HCT116 (cell line): ENCODE results near the gene FOXM1.

Experiments used
- CTCF ChIP-seq, 3 experiments: fragments of 200-600 bp in 1 of 3; sonication (generic) in 1 of 3; IDR thresholded peaks in 2 of 3; conservative IDR thresholded peaks in 1 of 3; 2 replicates each; pipeline ENCODE4 v1.5.1; 2012 to 2017; ENCODE audit warnings: low read depth in 2 of 3, low read length in 2 of 3, antibody characterized with exemption in 1 of 3, borderline replicate concordance in 1 of 3, control low read depth in 1 of 3, mild to moderate bottlenecking in 1 of 3, mixed read lengths in 1 of 3, mixed run types in 1 of 3, moderate library complexity in 1 of 3; ENCODE audit not compliant: insufficient read depth in 1 of 3
- EGR1 ChIP-seq: IDR thresholded peaks from 2 replicates; pipeline ENCODE4 v1.6.1; 2012; ENCODE audit warnings: low read depth
- EZH2 ChIP-seq: fragments of 200-600 bp; sonication (generic); IDR thresholded peaks from 2 replicates; pipeline ENCODE4 v1.6.1; 2017; ENCODE audit warnings: antibody characterized with exemption, mixed run types
- EZH2phosphoT487 ChIP-seq: fragments of 200-600 bp; IDR thresholded peaks from 2 replicates; pipeline ENCODE4 v1.6.1; 2018; ENCODE audit warnings: antibody characterized with exemption, borderline replicate concordance
- POLR2A ChIP-seq: IDR thresholded peaks from 2 replicates; pipeline ENCODE4 v1.7.0; 2011; ENCODE audit warnings: borderline replicate concordance; ENCODE audit not compliant: insufficient read depth, insufficient read length; ENCODE audit errors: extremely low read depth
- REST ChIP-seq: IDR thresholded peaks from 2 replicates; pipeline ENCODE4 v1.6.1; 2012; ENCODE audit warnings: low read depth
- SRF ChIP-seq: IDR thresholded peaks from 2 replicates; pipeline ENCODE4 v1.6.1; 2012; ENCODE audit warnings: low read depth
- YY1 ChIP-seq: IDR thresholded peaks from 2 replicates; pipeline ENCODE4 v1.6.1; 2011; ENCODE audit warnings: low read length, low read depth, moderate library complexity, mild to moderate bottlenecking; ENCODE audit not compliant: insufficient replicate concordance; ENCODE audit errors: extremely low read depth

DNA sequence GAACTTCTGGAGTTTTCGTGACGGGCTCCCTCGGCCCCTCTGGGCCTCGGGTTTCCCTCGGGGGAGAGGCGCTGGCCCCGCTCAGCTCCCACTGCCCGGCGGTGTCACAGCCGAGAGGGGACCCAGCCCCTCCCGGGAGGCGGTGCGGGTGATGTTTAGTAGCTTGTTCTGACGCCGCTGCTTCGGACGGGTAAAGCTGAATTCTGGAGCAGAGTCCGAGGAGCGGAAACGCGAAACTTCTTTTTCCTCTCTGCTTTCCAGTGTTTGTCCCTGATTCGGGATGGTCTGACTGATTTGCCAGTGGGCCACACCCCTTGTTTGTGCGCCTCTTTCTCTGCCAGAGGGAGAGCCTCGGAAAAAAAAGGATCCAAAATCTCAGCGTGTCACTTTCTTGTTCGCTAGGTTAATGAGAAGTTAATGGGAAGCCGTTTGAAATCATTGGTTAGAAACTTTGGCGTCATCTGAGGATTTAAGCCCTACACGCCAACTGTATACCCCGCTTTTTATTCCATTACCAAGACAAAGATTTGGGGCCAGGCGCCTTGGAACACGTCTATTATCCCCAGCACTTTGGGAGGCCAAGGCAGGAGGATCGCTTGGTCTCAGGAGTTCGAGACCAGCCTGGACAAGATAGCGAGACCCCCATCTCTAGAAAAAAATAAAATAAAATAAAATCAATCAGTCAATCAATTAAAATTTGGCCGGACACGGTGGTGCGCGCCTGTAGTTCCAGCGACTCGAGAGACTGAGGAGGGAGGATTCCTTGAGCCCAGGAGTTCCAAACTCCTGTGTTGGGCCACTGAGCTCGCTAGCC lies 14.5 kb upstream of the FOXM1 start:
- no peak for TF ChIP-seq EZH2phosphoT487
- TF ChIP-seq CTCF (IDR thresholded peaks at IDR 0.05 in 2 of 3, conservative IDR thresholded peaks at IDR 0.05 in 1 of 3; ENCODE audit: borderline replicate concordance in 1 of 3, insufficient read depth in 1 of 3, low read depth in 2 of 3, low read length in 2 of 3): no peak
- no peak for TF ChIP-seq EZH2
- TF ChIP-seq POLR2A: no peak
- no peak for TF ChIP-seq REST
- no peak for TF ChIP-seq SRF
- TF ChIP-seq YY1: no peak
- TF ChIP-seq EGR1: no peak
